GM21367 (cell line): ENCODE measurements around the gene PIK3AP1.
"Not testable (repeated sequence)": the region's sequence is repeated elsewhere in the genome, so short reads cannot be mapped to it uniquely, and the experiment has no call there.

Source experiments
- ATAC-seq: cut with Tn5 transposase; IDR thresholded peaks from one replicate; pipeline ENCODE4 v1.9.1; 2021; ENCODE audit not compliant: unreplicated experiment

The PIK3AP1 gene

DNA sequence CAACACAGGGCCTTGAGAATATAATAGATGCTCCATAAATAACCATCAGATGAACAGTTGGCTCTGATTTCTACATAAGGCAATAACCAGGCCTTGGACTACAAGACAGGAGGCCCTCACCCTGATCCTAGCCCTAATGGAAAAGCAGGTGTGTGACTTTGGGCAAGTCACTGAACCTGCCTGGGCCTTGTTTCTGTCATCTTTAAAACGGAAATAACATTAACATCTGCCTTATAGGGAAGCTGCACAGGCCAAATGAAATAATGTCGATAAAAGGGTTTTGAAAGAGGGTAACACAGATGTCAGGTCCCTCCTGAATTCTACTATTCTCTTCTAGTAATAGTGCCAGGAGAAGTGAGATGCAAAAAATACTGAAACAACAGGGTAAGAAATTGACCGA lies 20.7 kb downstream of the PIK3AP1 start:
- ATAC-seq: no peak

DNA sequence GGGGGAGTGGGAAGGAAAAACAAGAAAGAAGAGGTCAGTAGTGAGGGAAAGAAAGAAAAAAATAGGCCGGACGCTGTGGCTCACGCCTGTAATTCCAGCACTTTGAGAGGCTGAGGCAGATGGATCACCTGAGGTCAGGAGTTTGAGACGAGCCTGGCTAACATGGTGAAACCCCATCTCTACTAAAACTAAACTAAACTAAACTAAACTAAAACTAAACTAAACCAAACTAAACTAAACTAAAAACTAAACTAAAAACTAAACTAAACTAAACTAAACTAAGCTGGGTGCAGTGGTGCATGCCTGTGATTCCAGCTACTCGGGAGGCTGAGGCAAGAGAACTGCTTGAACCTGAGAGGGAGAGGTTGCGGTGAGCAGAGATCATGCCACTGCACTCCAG lies 22.0 kb downstream of the PIK3AP1 start:
- ATAC-seq: not testable (repeated sequence)

DNA sequence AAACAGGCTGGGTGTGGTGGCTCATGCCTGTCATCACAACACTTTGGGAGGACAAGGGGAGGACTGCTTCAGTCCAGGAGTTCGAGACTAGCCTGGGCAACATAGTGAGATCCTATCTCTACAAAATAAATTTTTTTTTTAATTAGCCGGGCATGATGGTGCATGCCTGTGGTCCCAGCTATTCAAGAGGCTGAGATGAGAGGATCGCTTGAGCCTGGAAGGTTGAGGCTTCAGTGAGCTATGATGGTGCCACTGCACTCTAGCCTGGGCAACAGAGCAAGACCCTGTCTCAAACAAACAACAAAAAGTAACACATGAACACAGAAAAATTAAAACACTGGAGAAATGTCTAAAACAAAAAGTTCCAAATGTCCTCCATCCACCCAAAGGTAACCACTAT lies 22.9 kb downstream of the PIK3AP1 start:
- no peak for ATAC-seq

DNA sequence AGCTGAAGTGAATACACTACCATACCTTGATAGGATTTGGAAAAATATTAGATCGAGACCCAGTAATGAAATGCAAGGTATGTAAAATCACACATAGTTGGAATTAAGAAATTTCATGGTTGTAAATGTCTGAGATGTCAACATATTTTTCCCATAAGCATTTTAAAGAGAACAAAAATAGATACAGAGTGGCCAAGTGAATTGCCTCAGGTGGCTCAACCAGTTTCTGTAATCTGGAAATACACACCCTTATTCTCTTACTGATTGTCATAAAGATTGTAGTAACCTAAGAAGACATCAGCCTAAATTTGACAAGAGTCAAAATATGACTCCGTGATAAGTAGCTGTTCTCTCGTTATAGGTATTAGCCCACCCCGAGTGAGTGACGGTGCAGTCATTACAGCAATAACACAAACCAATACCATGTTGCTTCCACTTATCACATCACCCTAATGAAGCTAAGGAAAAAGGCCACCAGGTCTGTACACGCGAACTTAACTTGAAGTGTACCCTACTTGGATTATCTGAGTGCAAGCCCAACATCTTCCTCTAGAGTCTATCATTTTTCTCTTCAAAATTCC lies 23.4 kb downstream of the PIK3AP1 start:
- ATAC-seq: no peak

DNA sequence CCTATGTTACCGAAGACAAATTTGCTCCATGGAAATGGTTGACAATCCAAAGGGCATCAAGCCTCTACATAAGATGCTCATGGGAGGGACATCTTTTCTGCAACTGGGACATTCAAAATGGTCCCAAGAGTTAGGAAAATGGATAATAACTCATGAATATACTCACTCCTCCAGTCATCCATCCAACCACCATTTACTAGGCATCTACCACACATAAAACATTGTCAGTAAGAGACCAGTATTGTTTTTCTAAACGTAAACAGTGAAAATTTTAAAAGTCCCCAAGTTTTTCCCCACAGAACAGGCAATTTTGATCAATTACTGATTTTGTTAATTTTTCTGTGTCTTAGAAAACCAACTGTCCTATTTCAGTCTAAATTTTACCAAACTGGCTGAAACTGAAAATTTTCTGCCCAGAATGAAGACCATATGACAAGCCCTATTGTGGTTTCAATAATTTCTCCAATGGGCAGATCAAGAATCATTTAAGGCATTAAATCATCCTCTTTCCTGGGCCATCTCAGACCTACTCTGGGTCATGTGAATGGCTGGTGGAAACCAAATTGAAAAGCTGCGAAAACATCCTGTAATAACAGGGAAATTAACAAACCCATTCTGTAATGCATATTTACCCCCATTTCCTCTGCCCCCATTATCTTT lies 24.2 kb downstream of the PIK3AP1 start:
- ATAC-seq: no peak

- no peak for ATAC-seq
These were observed 24.9 kb downstream of the PIK3AP1 start for GRCh38 chr10:96695366-96695765.

- no peak for ATAC-seq
These were observed 26.9 kb downstream of the PIK3AP1 start for GRCh38 chr10:96693431-96693830.

DNA sequence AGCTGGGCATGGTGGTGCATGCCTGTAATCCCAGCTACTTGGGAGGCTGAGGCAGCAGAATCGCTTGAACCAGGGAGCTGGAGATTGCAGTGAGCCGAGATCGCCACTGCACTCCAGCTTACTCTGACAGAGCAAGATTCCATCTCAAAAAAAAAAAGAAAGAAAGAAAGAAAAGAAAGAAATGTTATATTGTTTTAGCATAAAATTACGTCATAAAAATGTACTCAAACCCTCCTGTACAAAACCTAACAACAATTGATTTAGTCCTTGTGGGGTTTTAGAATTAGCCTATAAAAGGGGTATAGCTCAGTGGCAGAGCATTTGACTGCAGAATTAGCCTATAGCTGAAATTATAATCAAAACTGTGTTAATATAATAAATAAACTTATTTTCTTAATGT lies 27.9 kb downstream of the PIK3AP1 start:
- ATAC-seq: no peak

DNA sequence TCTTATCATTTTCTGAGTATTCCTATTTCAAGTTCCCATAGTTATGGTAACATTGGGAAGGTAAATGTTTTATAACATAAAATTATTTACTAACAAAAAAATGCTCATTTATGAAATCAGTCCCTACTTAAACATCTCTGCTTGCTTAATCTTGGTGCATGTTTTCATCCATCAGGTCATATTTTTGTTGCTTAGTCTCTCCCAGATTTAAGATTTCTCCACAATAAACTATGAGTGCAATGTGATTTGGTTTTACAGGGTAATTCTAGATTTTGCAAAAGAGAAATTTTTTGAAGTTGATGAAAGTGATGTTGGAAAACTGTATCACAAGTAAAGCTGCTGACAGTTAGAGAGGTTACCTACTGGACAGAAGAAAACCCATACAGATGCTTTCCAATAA lies 28.6 kb downstream of the PIK3AP1 start:
- ATAC-seq: no peak

- no peak for ATAC-seq
These were observed 29.3 kb downstream of the PIK3AP1 start for GRCh38 chr10:96690755-96691730.

DNA sequence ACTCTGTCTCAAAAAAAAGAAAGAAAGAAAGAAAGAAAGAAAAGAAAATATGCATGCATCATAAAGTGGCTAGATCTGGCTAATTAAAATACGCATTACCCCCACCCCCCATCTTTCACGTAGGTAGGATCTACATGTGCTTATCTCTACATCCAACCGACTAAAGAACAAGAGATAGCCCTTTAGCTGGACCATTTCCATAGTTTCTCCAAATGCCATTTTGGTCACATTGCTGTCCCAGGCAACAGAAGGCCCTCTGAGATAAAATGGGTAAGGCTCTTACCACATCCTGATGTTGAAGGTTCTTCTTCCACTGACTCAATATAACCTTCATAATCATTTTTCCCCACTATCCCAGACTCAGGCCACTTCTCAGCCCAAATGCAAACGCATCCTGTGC lies 31.5 kb downstream of the PIK3AP1 start:
- ATAC-seq: no peak

- no peak for ATAC-seq
These were observed 32.8 kb downstream of the PIK3AP1 start for GRCh38 chr10:96687317-96688012.

DNA sequence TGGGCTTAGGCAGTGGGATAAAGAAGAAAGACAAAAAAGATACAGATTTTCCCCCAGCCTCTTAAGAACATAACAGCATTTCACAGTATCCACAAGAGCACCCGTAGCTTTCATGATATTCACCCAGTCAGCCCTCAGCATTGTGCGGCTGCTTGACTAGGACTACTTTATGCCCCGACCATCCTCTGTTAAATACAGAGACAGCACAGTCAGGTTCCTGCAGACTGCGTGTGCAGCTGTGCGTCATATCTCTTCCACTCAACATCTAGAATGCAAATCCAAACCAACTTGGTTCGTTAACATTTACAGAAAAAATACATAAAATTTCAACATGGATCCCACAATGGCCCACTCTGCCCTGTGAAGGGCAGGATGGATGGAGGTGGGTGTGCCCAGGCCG lies 33.8 kb downstream of the PIK3AP1 start:
- no peak for ATAC-seq

DNA sequence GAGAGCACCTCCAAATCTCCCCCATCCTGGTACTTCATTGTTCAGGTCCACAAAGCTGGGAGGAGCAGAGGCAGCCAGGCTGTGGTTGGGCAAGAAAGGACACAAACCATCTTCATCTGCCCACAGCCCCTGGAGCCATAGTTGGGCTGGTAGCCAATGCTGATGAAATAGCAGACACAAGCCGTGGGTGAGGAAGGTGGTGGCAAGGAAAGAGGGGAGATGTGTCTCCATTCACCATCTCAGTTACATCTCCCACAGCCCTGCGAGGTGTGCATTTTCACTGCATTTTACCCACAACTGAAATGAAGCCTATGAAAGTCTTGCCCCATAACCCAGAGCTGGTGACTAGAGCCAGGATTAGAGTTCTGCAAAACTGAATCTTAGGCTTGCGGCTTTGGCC lies 35.0 kb downstream of the PIK3AP1 start:
- ATAC-seq: no peak

DNA sequence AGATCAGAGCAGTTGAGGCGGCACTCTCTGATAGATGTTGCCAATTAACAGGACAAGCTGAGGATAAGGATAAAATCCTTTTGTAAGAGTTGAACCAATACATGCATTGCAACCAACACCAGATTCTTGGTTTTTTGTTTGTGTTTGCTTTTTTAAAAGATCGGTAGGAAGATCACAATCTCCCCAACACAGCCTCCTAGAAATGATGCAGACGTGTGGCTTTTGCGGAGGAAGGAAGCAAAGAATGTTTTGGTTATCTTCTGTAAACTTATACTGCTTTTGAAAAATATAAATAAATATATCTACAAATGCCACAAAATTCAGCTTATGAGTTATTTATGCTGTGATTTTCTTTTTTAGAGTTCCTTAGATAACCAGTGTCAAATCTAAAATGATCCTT lies 35.5 kb downstream of the PIK3AP1 start:
- ATAC-seq: no peak

GRCh38 chr10:96683710-96684109 lies 36.6 kb downstream of the PIK3AP1 start:
- no peak for ATAC-seq

DNA sequence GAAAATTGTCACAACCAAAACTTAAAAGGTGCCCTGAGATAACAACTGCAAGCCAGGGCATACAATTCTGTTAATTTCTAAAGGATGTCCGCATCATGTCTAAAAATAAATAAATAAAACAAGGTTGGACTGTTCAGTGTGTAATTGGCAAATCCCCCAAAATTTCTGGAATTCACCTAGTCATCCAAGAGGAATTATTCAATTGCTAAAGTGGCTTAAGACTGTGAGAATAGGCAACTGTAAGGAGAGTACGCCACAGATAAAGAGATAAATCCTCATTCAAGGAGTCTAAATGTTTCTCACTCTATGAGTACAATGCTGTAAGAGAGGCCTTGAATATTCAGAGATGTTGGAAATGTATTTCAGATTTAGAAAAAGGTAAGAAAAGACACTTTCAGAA lies 37.2 kb downstream of the PIK3AP1 start:
- ATAC-seq: no peak

DNA sequence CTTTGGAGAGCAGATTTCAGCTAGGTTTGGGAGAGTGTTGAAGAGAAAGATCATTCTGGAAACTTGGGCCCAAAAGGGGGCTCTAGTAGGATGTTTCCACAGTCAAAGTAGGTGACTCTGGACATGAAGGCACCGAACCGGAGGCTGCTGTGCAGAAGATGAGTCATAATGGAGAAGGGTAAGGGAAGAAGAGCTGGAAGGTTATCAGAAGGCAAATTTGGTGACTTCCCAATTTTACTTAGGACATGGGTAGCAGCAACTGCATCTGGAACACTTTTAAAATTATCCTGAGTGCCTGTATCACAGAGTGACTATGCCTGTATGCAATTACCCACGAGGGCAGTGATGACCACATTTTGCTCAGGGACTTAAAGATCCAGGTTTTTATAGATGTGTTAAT lies 38.8 kb downstream of the PIK3AP1 start:
- no peak for ATAC-seq

GRCh38 chr10:96680463-96680862 lies 39.9 kb downstream of the PIK3AP1 start:
- ATAC-seq: not testable (repeated sequence)

DNA sequence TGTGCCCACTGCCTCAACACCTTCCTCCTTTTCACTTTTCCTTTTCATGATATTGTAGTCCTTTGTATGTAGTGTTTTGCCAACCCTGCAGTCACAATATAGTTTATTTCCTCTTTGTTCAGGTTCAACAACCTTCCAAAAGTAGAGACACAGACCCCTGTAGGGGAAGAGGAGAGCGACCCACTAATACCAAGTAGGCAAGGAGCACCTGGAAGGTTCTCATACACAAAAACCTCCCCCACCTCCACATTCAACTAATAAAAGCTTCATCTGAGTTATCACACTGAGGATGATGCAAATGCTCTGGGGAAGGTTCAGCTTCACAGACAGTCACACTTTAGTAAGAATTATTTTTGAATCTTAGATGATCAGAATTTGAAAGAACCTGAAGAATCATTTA lies 41.6 kb downstream of the PIK3AP1 start:
- ATAC-seq: no peak
